Adrenal gland (tissue), 5 donors: ENCODE measurements around the gene GTF2F1.

Experiments used
- CTCF ChIP-seq, 6 experiments: fragments of 450-650 bp in 4 of 6; fragments of 200-600 bp in 2 of 6; sonication (generic) in 1 of 6; IDR thresholded peaks; 1 replicate in 5 of 6; 2 replicates in 1 of 6; pipeline versions ENCODE4 v1.5.1 to v1.8.0; 2016 to 2021; ENCODE audit warnings: antibody characterized with exemption in 6 of 6, mild to moderate bottlenecking in 2 of 6, moderate library complexity in 1 of 6
- POLR2A ChIP-seq, 2 donors: fragments of 450-650 bp; IDR thresholded peaks; one replicate each; pipeline ENCODE4 v1.6.1; 2017; ENCODE audit warnings: antibody characterized with exemption in 2 of 2, mild to moderate bottlenecking in 2 of 2, moderate library complexity in 1 of 2
- donor health status: DM: no; HTN: no; CAD: no.

- TF ChIP-seq CTCF (IDR thresholded peaks at IDR 0.05) (no peak), POLR2A (IDR thresholded peaks at IDR 0.05) (no peak)
Observed at GRCh38 chr19:6424939-6425731, 32.2 kb upstream of the GTF2F1 start.
